A549 (cell line): ENCODE results near the gene UCHL5. TPM values are rescaled to one million over a fixed set of nuclear protein-coding genes. Genes with fewer than 3 reads are reported as not detected.

ENCODE experiments used
- ATAC-seq, 2 experiments: fragments of 200-7000 bp in 1 of 2; fragments of >200 bp in 1 of 2; cut with Nextera tagmentation in 1 of 2; cut with Tn5 transposase in 1 of 2; 3 replicates each; pipeline versions ENCODE4 v1.8.0 to v1.9.1; 2018 to 2020; ENCODE audit warnings: mild to moderate bottlenecking in 1 of 2, moderate library complexity in 1 of 2
- CTCF ChIA-PET: fragments of 300-600 bp; sonication (Branson Sonifier 250); formaldehyde crosslinking; extraction: SDS; loops from one replicate; lab custom pipeline; 2021; ENCODE audit warnings: antibody characterized with exemption, inconsistent platforms; lab: Yijun Ruan, JAX
- POLR2A ChIA-PET: fragments of 350-600 bp; formaldehyde crosslinking; extraction: SDS; loops from one replicate; lab custom pipeline; 2021; ENCODE audit warnings: antibody characterized with exemption, inconsistent platforms; lab: Yijun Ruan, JAX
- DNase-seq, 2 experiments: peaks; one replicate each; pipeline versions ENCODE4 v3.0.0 to v3.0.0-alpha.2; 2011 to 2016; ENCODE audit warnings: low read depth in 1 of 2, low spot score in 1 of 2
- FAIRE-seq: peaks from 2 replicates; lab custom pipeline; 2011; peaks lifted over from hg19 to GRCh38; lab: Jason Lieb, UNC
- H3K27ac ChIP-seq, 2 experiments: fragments of >200 bp; sonication (Bioruptor Twin); formaldehyde crosslinking; 3 replicates each; pipeline ENCODE4 v1.5.1; 2016 to 2017
- H3K4me1 ChIP-seq: fragments of >200 bp; sonication (Bioruptor Twin); formaldehyde crosslinking; 3 replicates; pipeline ENCODE4 v1.6.1; 2016
- H3K4me2 ChIP-seq: fragments of >200 bp; sonication (Bioruptor Twin); formaldehyde crosslinking; 3 replicates; pipeline ENCODE4 v1.6.1; 2016
- H3K4me3 ChIP-seq: fragments of >200 bp; sonication (Bioruptor Twin); formaldehyde crosslinking; 3 replicates; pipeline ENCODE4 v1.5.1; 2016
- H3K9me3 ChIP-seq: fragments of >200 bp; sonication (Bioruptor Twin); formaldehyde crosslinking; 3 replicates; pipeline ENCODE4 v1.6.1; 2016
- BHLHE40 ChIP-seq: IDR thresholded peaks from 2 replicates; pipeline ENCODE4 v1.6.1; 2012; ENCODE audit warnings: low read depth, low read length, inconsistent platforms
- CBX8 ChIP-seq: fragments of 200-600 bp; sonication (generic); IDR thresholded peaks from 2 replicates; pipeline ENCODE4 v1.6.1; 2016
- CHD4 ChIP-seq: fragments of 200-600 bp; sonication (generic); IDR thresholded peaks from 2 replicates; pipeline ENCODE4 v1.6.1; 2016; ENCODE audit warnings: antibody characterized with exemption, mild to moderate bottlenecking, borderline replicate concordance
- EP300 ChIP-seq, 2 experiments: fragments of >200 bp; sonication (Bioruptor Twin); formaldehyde crosslinking; IDR thresholded peaks; 2 replicates in 1 of 2; 3 replicates in 1 of 2; pipeline ENCODE4 v1.6.1; 2016 to 2017
- ESRRA ChIP-seq: fragments of 150-350 bp; IDR thresholded peaks from 2 replicates; pipeline ENCODE4 v1.6.1; 2014; ENCODE audit warnings: mild to moderate bottlenecking, low read length, borderline replicate concordance
- HOXB5 ChIP-seq: fragments of 250-450 bp; sonication (Bioruptor Pico); IDR thresholded peaks from 2 replicates; pipeline ENCODE4 v1.5.0; 2020; ENCODE audit warnings: mild to moderate bottlenecking, moderate library complexity
- KDM5A ChIP-seq: fragments of 200-600 bp; sonication (generic); IDR thresholded peaks from 2 replicates; pipeline ENCODE4 v1.6.1; 2016; ENCODE audit warnings: antibody characterized with exemption, mild to moderate bottlenecking
- MAFK ChIP-seq: fragments of 450-650 bp; IDR thresholded peaks from 2 replicates; pipeline ENCODE4 v1.6.1; 2014; ENCODE audit not compliant: partially characterized antibody
- MAZ ChIP-seq: fragments of 150-350 bp; IDR thresholded peaks from 2 replicates; pipeline ENCODE4 v1.6.1; 2014; ENCODE audit warnings: antibody characterized with exemption, low read depth, low read length, borderline replicate concordance
- MYC ChIP-seq: IDR thresholded peaks from 2 replicates; pipeline ENCODE4 v1.6.1; 2012; ENCODE audit warnings: mild to moderate bottlenecking, inconsistent platforms, low read length, improper control_type of control experiment, borderline replicate concordance
- RAD21 ChIP-seq, 2 experiments: fragments of >200 bp in 1 of 2; sonication (Bioruptor Twin) in 1 of 2; formaldehyde crosslinking in 1 of 2; IDR thresholded peaks in 1 of 2; conservative IDR thresholded peaks in 1 of 2; 2 replicates in 1 of 2; 3 replicates in 1 of 2; pipeline ENCODE4 v1.6.1; 2012 to 2018; ENCODE audit warnings: inconsistent platforms in 1 of 2
- RNF2 ChIP-seq: fragments of 200-600 bp; sonication (generic); IDR thresholded peaks from 2 replicates; pipeline ENCODE4 v1.6.1; 2016; ENCODE audit warnings: low read depth, mild to moderate bottlenecking, antibody characterized with exemption, moderate library complexity, borderline replicate concordance
- SMC3 ChIP-seq: fragments of >200 bp; sonication (Bioruptor Twin); formaldehyde crosslinking; IDR thresholded peaks from 3 replicates; pipeline ENCODE4 v1.6.1; 2018; ENCODE audit warnings: inconsistent platforms
- SREBF2 ChIP-seq: fragments of 450-650 bp; IDR thresholded peaks from 2 replicates; pipeline ENCODE4 v1.6.1; 2014; ENCODE audit warnings: mild to moderate bottlenecking, moderate library complexity
- TP53 ChIP-seq: fragments of 250-450 bp; sonication (Bioruptor Pico); IDR thresholded peaks from 2 replicates; pipeline ENCODE4 v1.5.0; 2021; ENCODE audit warnings: mild to moderate bottlenecking, moderate library complexity
- ZFP36 ChIP-seq: fragments of 450-650 bp; IDR thresholded peaks from 2 replicates; pipeline ENCODE4 v1.6.1; 2014; ENCODE audit warnings: borderline replicate concordance; ENCODE audit not compliant: partially characterized antibody
- WGBS: methylation state at CpG from one replicate; pipeline ENCODE4 v1.1.6; 2017; ENCODE audit errors: missing lambda C conversion rate; 5-methylcytosine and 5-hydroxymethylcytosine counted together
- polyA plus RNA-seq, 4 experiments: library from polyadenylated mRNA; depleted of rRNA in 3 of 4; stranded (reverse); fragments of >200 nt; fragmentation: RNase III in 1 of 4; extraction: RNeasy Plus Mini Kit Qiagen cat#74134 plus additional on column Dnase treatment in 1 of 4; gene quantifications; 2 replicates in 3 of 4; 3 replicates in 1 of 4; pipeline ENCODE4 v1.2.3, GENCODE V29; 2011 to 2017
- TF ChIP-seq, protein P1 (sequence below): fragments of >200 bp; sonication (Bioruptor Twin); formaldehyde crosslinking; IDR thresholded peaks from 3 replicates; pipeline ENCODE4 v1.5.1; 2016
- TF ChIP-seq, protein P2 (sequence below): fragments of 200-600 bp; sonication (generic); IDR thresholded peaks from 2 replicates; pipeline ENCODE4 v1.6.1; 2016; ENCODE audit warnings: antibody characterized with exemption, mild to moderate bottlenecking, moderate library complexity

UCHL5 gene
- polyA plus RNA-seq, 2 of the 4 experiments (the other 2 are of a cell fraction): 53.0 to 68.3 TPM

DNA sequence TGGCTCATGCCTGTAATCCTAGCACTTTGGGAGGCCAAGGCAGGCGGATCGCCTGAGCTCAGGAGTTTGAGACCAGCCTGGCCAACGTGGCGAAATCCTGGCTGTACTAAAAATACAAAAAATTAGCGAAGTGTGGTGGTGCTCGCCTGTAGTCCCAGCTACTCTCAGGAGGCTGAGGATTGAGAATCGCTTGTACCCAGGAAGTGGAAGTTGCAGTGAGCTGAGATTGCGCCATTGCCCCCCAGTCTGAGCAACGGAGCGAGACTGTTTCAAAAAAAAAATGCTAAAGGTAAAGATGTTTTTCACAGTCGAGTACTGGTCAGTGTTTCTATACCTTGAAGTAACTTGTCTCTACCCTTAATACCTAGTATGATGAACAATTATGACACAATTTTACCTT lies 35.0 kb upstream of the UCHL5 start (continued):
- TF ChIP-seq, protein P1, sequence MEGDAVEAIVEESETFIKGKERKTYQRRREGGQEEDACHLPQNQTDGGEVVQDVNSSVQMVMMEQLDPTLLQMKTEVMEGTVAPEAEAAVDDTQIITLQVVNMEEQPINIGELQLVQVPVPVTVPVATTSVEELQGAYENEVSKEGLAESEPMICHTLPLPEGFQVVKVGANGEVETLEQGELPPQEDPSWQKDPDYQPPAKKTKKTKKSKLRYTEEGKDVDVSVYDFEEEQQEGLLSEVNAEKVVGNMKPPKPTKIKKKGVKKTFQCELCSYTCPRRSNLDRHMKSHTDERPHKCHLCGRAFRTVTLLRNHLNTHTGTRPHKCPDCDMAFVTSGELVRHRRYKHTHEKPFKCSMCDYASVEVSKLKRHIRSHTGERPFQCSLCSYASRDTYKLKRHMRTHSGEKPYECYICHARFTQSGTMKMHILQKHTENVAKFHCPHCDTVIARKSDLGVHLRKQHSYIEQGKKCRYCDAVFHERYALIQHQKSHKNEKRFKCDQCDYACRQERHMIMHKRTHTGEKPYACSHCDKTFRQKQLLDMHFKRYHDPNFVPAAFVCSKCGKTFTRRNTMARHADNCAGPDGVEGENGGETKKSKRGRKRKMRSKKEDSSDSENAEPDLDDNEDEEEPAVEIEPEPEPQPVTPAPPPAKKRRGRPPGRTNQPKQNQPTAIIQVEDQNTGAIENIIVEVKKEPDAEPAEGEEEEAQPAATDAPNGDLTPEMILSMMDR: no peak

DNA sequence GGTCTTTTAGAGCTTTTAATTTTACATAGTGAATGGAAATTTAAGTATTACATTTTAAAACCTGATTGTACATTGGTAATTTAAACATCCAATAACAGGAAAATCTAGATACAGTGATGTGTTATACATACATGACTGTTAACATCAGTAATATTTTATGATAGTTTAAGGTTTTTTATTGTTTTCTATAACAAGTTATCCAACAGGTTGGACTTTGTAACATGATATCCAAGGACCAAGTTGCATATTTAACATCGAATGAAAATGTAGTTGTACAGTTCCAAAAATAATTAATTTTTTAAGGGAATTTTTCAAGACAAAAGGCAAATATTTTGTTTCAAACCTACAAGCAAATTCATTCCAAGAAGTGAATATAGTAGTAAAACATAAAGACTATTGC lies 31.7 kb upstream of the UCHL5 start:
- no peak overlapping the region for H3K4me3 ChIP-seq
- no peaks in the 10 kb centered on the region for H3K9me3 ChIP-seq
- FAIRE-seq (no peak), DNase-seq (no peak), ATAC-seq (no peak)
- WGBS: 52% methylated on average over 1 of the region's 1 CpG
- ChIA-PET CTCF (interaction anchor here (1.9 kb wide), 1 partner anchor 31 kb away, joined by 4 read pairs; the partner anchor contains the start of gene CDC73), POLR2A (interaction anchor here (1.0 kb wide), 1 partner anchor 15 kb away, joined by 3 read pairs; the partner anchor contains the start of gene GLRX2)
- no peak overlapping the region for H3K4me2 ChIP-seq
- H3K27ac ChIP-seq: no peak overlapping the region
- TF ChIP-seq HOXB5: no peak
- no peak for TF ChIP-seq RAD21 (conservative IDR thresholded peaks at IDR 0.05 in 1 of 2, IDR thresholded peaks at IDR 0.05 in 1 of 2)
- no peak for TF ChIP-seq TP53 (CRISPR knock-in tag)
- TF ChIP-seq CBX8: no peak
- TF ChIP-seq EP300 (IDR thresholded peaks at IDR 0.05): no peak
- H3K4me1 ChIP-seq: no peaks in the 10 kb centered on the region

DNA sequence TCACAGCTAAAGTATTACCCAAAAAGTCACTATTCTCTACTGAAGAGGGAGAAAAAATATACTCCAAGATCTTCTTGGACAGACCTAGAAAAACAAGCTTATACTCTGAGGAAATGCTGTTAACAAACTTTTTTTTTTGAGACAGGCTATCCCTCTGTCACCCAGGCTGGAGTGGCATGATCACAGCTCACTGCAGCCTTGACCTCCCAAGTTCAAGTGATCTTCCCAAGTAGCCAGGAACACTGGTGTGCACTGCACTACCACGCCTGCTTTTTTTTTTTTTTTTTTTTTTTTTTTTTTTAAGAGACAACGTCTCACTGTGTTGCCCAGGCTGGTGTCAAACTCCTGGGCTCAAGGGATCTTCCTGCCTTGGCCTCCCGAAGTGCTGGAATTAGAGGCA lies 28.7 kb upstream of the UCHL5 start:
- 68% methylated on average over 3 of the region's 3 CpGs for WGBS
- H3K27ac ChIP-seq: no peak overlapping the region
- ChIA-PET POLR2A (interaction anchor here (1.0 kb wide), 1 partner anchor 17 kb away, joined by 5 read pairs; the partner anchor contains the start of gene GLRX2), CTCF (interaction anchor here (0.6 kb wide), 1 partner anchor 68 kb away, joined by 3 read pairs; no protein-coding TSS in a partner anchor)
- TF ChIP-seq MYC (no peak), MAFK (no peak), SMC3 (no peak), CHD4 (no peak)
- no peaks in the 10 kb centered on the region for H3K4me1 ChIP-seq
- no peak overlapping the region for H3K4me2 ChIP-seq
- H3K4me3 ChIP-seq: no peak overlapping the region
- DNase-seq: no peak
- no peak for FAIRE-seq
- no peaks in the 10 kb centered on the region for H3K9me3 ChIP-seq
- peak in 1 of 2 experiments; percentile 34; a peak in 2 of 6 replicates for ATAC-seq

DNA sequence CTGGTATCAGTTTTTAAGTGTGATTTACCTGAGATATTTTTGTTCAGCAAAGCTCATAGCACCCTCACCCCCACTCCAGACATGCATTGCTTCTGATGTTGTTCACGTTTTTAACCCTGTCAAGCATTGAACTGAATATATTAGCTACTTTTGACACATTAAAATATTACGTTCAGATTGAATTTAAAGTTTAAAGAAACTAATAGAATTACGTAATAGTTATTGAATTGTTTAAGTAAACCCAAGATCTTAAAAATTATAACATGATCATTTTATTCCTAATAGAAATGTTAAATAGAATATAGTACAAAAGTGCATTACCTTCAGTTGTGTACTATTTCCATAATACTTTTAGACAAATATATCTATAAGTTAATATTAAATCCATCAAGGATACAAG lies 27.2 kb upstream of the UCHL5 start:
- 77% methylated on average over 3 of the region's 3 CpGs for WGBS
- ATAC-seq (no peak), FAIRE-seq (no peak), DNase-seq (no peak)
- Histone ChIP-seq H3K4me3 (no peak overlapping the region), H3K4me1 (no peaks in the 10 kb centered on the region), H3K27ac (no peak overlapping the region), H3K9me3 (no peaks in the 10 kb centered on the region), H3K4me2 (no peak overlapping the region)
- ChIA-PET CTCF (interaction anchor here (0.7 to 0.9 kb wide), 2 partner anchors 18 to 35 kb away, joined by 3 to 4 read pairs; partner anchors contain the start of gene CDC73), POLR2A (no interaction called here)
- TF ChIP-seq RNF2 (no peak), BHLHE40 (no peak), KDM5A (no peak), ESRRA (no peak), ZFP36 (no peak), SREBF2 (no peak), MAZ (no peak)
- TF ChIP-seq, protein P2, sequence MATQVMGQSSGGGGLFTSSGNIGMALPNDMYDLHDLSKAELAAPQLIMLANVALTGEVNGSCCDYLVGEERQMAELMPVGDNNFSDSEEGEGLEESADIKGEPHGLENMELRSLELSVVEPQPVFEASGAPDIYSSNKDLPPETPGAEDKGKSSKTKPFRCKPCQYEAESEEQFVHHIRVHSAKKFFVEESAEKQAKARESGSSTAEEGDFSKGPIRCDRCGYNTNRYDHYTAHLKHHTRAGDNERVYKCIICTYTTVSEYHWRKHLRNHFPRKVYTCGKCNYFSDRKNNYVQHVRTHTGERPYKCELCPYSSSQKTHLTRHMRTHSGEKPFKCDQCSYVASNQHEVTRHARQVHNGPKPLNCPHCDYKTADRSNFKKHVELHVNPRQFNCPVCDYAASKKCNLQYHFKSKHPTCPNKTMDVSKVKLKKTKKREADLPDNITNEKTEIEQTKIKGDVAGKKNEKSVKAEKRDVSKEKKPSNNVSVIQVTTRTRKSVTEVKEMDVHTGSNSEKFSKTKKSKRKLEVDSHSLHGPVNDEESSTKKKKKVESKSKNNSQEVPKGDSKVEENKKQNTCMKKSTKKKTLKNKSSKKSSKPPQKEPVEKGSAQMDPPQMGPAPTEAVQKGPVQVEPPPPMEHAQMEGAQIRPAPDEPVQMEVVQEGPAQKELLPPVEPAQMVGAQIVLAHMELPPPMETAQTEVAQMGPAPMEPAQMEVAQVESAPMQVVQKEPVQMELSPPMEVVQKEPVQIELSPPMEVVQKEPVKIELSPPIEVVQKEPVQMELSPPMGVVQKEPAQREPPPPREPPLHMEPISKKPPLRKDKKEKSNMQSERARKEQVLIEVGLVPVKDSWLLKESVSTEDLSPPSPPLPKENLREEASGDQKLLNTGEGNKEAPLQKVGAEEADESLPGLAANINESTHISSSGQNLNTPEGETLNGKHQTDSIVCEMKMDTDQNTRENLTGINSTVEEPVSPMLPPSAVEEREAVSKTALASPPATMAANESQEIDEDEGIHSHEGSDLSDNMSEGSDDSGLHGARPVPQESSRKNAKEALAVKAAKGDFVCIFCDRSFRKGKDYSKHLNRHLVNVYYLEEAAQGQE: no peak
- TF ChIP-seq, all 56 proteins: peak for 0
